GM13976 (cell line): ENCODE results near the gene CFTR.

ENCODE experiments used
- DNase-seq: peaks from one replicate; pipeline ENCODE4 v3.0.0; 2012; ENCODE audit warnings: low spot score
- CTCF ChIP-seq: IDR thresholded peaks from 2 replicates; pipeline ENCODE4 v1.5.1; 2012; ENCODE audit warnings: borderline replicate concordance, mild to moderate bottlenecking; ENCODE audit not compliant: insufficient read depth; ENCODE audit errors: extremely low read depth, missing control alignments, control extremely low read depth
- in situ Hi-C: fragments of 300-500 bp; cut with MboI; formaldehyde crosslinking; loops from one replicate; pipeline ENCODE4 v1.12.0; 2022; ENCODE audit warnings: low sequenced_read_pairs, mixed read lengths, inconsistent platforms; ENCODE audit not compliant: unreplicated experiment

CFTR gene

GRCh38 chr7:117639966-117640365 is 160.1 kb downstream of the CFTR start:
- in situ Hi-C loops = no loop called here
- DNase-seq = no peak
- TF ChIP-seq CTCF = no peak

- no peak for DNase-seq
- no peak for TF ChIP-seq CTCF
- in situ Hi-C loops = no loop called here
These were observed 160.6 kb downstream of the CFTR start for GRCh38 chr7:117640465-117640864.

- DNase-seq = no peak
- in situ Hi-C loops = no loop called here
- TF ChIP-seq CTCF = no peak
These were observed 165.8 kb downstream of the CFTR start for GRCh38 chr7:117645481-117646165.

- TF ChIP-seq CTCF = no peak
- in situ Hi-C loops = no loop called here
- DNase-seq = no peak
These were observed 168.5 kb downstream of the CFTR start for GRCh38 chr7:117648203-117648866.

GRCh38 chr7:117652943-117653680 is 173.3 kb downstream of the CFTR start:
- in situ Hi-C loops = no loop called here
- DNase-seq = no peak
- TF ChIP-seq CTCF = no peak

GRCh38 chr7:117654780-117655179 is 175.0 kb downstream of the CFTR start:
- TF ChIP-seq CTCF = no peak
- DNase-seq = no peak
- in situ Hi-C loops = no loop called here
